SK-N-SH (cell line): ENCODE results near the gene PARP12. TPM values are rescaled to one million over a fixed set of nuclear protein-coding genes. Genes with fewer than 3 reads are reported as not detected.

ENCODE experiments used
- CHD2 ChIP-seq: fragments of 150-350 bp; IDR thresholded peaks from 2 replicates; pipeline ENCODE4 v1.6.1; 2018; ENCODE audit warnings: low read length; ENCODE audit not compliant: partially characterized antibody
- EP300 ChIP-seq, 2 experiments: IDR thresholded peaks; 2 replicates each; pipeline versions ENCODE4 v1.4.0 to v1.6.1; 2012; ENCODE audit warnings: borderline replicate concordance in 1 of 2, low read depth in 1 of 2, low read length in 1 of 2
- EZH2phosphoT487 ChIP-seq: fragments of 200-600 bp; sonication (generic); IDR thresholded peaks from 2 replicates; pipeline ENCODE4 v1.6.1; 2017; ENCODE audit warnings: low read depth, mixed run types, mild to moderate bottlenecking, antibody characterized with exemption, moderate library complexity, borderline replicate concordance
- FOXJ3 ChIP-seq: sonication (generic); formaldehyde crosslinking; IDR thresholded peaks from 2 replicates; pipeline ENCODE4 v1.5.1; 2020; ENCODE audit warnings: mild to moderate bottlenecking, missing genetic modification reagents
- FOXM1 ChIP-seq: IDR thresholded peaks from 2 replicates; pipeline ENCODE4 v1.4.0; 2012; ENCODE audit warnings: low read depth, mild to moderate bottlenecking
- GABPA ChIP-seq: IDR thresholded peaks from 2 replicates; pipeline ENCODE4 v1.4.0; 2012; ENCODE audit warnings: low read depth, mild to moderate bottlenecking
- MEF2A ChIP-seq: IDR thresholded peaks from 2 replicates; pipeline ENCODE4 v1.4.0; 2012; ENCODE audit warnings: low read depth, borderline replicate concordance
- RAD21 ChIP-seq: IDR thresholded peaks from 2 replicates; pipeline ENCODE4 v1.6.1; 2012; ENCODE audit warnings: mild to moderate bottlenecking, low read length
- RCOR1 ChIP-seq: fragments of 150-350 bp; IDR thresholded peaks from 2 replicates; pipeline ENCODE4 v1.6.1; 2017; ENCODE audit warnings: antibody characterized with exemption, low read length
- RFX5 ChIP-seq: IDR thresholded peaks from 2 replicates; pipeline ENCODE4 v1.6.1; 2012; ENCODE audit warnings: mild to moderate bottlenecking, improper control_type of control experiment, low read length
- RXRA ChIP-seq: IDR thresholded peaks from 2 replicates; pipeline ENCODE4 v1.4.0; 2012; ENCODE audit warnings: low read depth, mild to moderate bottlenecking, borderline replicate concordance
- SIN3A ChIP-seq: IDR thresholded peaks from 2 replicates; pipeline ENCODE4 v1.6.1; 2012; ENCODE audit warnings: low read depth, mild to moderate bottlenecking, low read length, moderate library complexity, borderline replicate concordance
- SMC3 ChIP-seq: IDR thresholded peaks from 2 replicates; pipeline ENCODE4 v1.6.1; 2012; ENCODE audit warnings: low read depth, low read length, improper control_type of control experiment
- TAF1 ChIP-seq: IDR thresholded peaks from 2 replicates; pipeline ENCODE4 v1.6.1; 2012; ENCODE audit warnings: low read depth, mild to moderate bottlenecking, low read length, moderate library complexity, borderline replicate concordance
- TCF12 ChIP-seq: IDR thresholded peaks from 2 replicates; pipeline ENCODE4 v1.4.0; 2012
- TEAD4 ChIP-seq: IDR thresholded peaks from 2 replicates; pipeline ENCODE4 v1.4.0; 2012; ENCODE audit warnings: mild to moderate bottlenecking, borderline replicate concordance; ENCODE audit not compliant: insufficient read depth
- YY1 ChIP-seq: IDR thresholded peaks from 2 replicates; pipeline ENCODE4 v1.4.0; 2012; ENCODE audit warnings: low read depth, mild to moderate bottlenecking
- polyA plus RNA-seq, 3 experiments: library from polyadenylated mRNA; depleted of rRNA; stranded (reverse); fragments of >200 nt; gene quantifications; 2 replicates each; pipeline ENCODE4 v1.2.3, GENCODE V29; 2012
- TF ChIP-seq, protein P1 (sequence below): IDR thresholded peaks from 2 replicates; pipeline ENCODE4 v1.6.1; 2012; ENCODE audit warnings: mild to moderate bottlenecking, low read depth, low read length, moderate library complexity
- TF ChIP-seq, protein P2 (sequence below): fragments of 150-350 bp; IDR thresholded peaks from 2 replicates; pipeline ENCODE4 v1.6.1; 2017; ENCODE audit warnings: antibody characterized with exemption, low read length, low read depth, borderline replicate concordance
- TF ChIP-seq, protein P3 (sequence below): IDR thresholded peaks from 2 replicates; pipeline ENCODE4 v1.4.0; 2012; ENCODE audit warnings: low read depth
- TF ChIP-seq, protein P4 (sequence below): IDR thresholded peaks from 2 replicates; pipeline ENCODE4; 2012
- TF ChIP-seq, protein P5 (sequence below): fragments of 150-350 bp; IDR thresholded peaks from 2 replicates; pipeline ENCODE4 v1.6.1; 2016; ENCODE audit warnings: mild to moderate bottlenecking, low read depth, low read length
- TF ChIP-seq, protein P6 (sequence below): IDR thresholded peaks from 2 replicates; pipeline ENCODE4 v1.4.0; 2012; ENCODE audit warnings: low read depth, borderline replicate concordance

Gene PARP12
- polyA plus RNA-seq, 1 of the 3 experiments (the other 2 are of a cell fraction), result 17.7 TPM

DNA sequence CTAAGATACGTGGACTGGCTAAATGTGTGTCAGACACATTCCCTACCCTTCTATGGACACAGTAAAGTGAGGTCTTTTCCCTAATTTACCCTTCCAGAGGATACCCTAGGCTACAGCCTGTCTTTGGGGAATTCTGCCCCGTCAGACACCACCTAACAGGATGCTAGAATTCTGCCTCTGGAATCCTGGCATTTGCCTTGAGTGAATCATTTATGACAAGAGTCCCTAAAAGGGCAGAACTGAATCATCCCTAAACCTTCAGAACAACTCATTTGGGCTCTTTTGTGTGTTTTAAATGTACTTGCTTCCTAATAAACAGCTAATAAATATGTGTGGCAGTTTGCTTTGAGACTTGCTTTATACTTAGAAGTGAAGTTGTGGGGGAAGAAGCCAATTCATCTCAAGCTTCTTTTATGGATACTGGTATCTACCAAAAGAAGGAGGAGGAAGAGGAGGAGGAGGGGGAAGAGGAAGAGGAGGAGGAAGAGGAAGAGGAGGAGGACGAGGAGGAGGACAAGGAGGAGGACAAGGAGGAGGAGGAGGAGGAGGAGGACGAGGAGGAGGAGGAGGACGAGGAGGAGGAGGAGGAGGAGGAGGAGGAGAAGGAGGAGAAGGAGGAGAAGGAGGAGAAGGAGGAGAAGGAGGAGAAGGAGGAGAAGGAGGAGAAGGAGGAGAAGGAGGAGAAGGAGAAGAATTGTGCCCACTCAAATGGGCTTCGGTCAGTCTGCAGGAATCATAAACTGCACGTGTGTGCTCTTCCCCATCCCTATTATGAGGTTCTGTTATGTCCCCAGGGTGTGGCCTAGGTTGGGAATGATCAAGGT is 27.1 kb downstream of the PARP12 start (continued):
- TF ChIP-seq, protein P1, sequence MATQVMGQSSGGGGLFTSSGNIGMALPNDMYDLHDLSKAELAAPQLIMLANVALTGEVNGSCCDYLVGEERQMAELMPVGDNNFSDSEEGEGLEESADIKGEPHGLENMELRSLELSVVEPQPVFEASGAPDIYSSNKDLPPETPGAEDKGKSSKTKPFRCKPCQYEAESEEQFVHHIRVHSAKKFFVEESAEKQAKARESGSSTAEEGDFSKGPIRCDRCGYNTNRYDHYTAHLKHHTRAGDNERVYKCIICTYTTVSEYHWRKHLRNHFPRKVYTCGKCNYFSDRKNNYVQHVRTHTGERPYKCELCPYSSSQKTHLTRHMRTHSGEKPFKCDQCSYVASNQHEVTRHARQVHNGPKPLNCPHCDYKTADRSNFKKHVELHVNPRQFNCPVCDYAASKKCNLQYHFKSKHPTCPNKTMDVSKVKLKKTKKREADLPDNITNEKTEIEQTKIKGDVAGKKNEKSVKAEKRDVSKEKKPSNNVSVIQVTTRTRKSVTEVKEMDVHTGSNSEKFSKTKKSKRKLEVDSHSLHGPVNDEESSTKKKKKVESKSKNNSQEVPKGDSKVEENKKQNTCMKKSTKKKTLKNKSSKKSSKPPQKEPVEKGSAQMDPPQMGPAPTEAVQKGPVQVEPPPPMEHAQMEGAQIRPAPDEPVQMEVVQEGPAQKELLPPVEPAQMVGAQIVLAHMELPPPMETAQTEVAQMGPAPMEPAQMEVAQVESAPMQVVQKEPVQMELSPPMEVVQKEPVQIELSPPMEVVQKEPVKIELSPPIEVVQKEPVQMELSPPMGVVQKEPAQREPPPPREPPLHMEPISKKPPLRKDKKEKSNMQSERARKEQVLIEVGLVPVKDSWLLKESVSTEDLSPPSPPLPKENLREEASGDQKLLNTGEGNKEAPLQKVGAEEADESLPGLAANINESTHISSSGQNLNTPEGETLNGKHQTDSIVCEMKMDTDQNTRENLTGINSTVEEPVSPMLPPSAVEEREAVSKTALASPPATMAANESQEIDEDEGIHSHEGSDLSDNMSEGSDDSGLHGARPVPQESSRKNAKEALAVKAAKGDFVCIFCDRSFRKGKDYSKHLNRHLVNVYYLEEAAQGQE, result 0 out of 2 replicates have a peak, but pooled peaks have one; percentile 12
- no peak for TF ChIP-seq SIN3A
- TF ChIP-seq RXRA, result no peak
- TF ChIP-seq, protein P2, sequence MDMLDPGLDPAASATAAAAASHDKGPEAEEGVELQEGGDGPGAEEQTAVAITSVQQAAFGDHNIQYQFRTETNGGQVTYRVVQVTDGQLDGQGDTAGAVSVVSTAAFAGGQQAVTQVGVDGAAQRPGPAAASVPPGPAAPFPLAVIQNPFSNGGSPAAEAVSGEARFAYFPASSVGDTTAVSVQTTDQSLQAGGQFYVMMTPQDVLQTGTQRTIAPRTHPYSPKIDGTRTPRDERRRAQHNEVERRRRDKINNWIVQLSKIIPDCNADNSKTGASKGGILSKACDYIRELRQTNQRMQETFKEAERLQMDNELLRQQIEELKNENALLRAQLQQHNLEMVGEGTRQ, result no peak
- TF ChIP-seq EP300 (IDR thresholded peaks at IDR 0.05; ENCODE audit: borderline replicate concordance in 1 of 2, low read depth in 1 of 2, low read length in 1 of 2), result peak in 1 of 2 experiments; percentile 54; a peak in 1 of 4 replicates
- TF ChIP-seq RAD21, result no peak
- no peak for TF ChIP-seq GABPA
- 0 out of 2 replicates have a peak, but pooled peaks have one; percentile 60 for TF ChIP-seq RFX5
- TF ChIP-seq, protein P3, sequence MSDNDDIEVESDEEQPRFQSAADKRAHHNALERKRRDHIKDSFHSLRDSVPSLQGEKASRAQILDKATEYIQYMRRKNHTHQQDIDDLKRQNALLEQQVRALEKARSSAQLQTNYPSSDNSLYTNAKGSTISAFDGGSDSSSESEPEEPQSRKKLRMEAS, result no peak
- TF ChIP-seq SMC3, result no peak
- TF ChIP-seq RCOR1, result no peak
- TF ChIP-seq, protein P4, sequence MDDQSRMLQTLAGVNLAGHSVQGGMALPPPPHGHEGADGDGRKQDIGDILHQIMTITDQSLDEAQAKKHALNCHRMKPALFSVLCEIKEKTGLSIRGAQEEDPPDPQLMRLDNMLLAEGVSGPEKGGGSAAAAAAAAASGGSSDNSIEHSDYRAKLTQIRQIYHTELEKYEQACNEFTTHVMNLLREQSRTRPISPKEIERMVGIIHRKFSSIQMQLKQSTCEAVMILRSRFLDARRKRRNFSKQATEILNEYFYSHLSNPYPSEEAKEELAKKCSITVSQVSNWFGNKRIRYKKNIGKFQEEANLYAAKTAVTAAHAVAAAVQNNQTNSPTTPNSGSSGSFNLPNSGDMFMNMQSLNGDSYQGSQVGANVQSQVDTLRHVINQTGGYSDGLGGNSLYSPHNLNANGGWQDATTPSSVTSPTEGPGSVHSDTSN, result peak; percentile 73
- no peak for TF ChIP-seq EZH2phosphoT487
- TF ChIP-seq, protein P5, sequence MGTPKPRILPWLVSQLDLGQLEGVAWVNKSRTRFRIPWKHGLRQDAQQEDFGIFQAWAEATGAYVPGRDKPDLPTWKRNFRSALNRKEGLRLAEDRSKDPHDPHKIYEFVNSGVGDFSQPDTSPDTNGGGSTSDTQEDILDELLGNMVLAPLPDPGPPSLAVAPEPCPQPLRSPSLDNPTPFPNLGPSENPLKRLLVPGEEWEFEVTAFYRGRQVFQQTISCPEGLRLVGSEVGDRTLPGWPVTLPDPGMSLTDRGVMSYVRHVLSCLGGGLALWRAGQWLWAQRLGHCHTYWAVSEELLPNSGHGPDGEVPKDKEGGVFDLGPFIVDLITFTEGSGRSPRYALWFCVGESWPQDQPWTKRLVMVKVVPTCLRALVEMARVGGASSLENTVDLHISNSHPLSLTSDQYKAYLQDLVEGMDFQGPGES, result no peak
- TF ChIP-seq FOXJ3 (CRISPR knock-in tag), result no peak
- peak; percentile 65 for TF ChIP-seq TCF12
- no peak for TF ChIP-seq YY1
- TF ChIP-seq CHD2, result no peak
- TF ChIP-seq, protein P6, sequence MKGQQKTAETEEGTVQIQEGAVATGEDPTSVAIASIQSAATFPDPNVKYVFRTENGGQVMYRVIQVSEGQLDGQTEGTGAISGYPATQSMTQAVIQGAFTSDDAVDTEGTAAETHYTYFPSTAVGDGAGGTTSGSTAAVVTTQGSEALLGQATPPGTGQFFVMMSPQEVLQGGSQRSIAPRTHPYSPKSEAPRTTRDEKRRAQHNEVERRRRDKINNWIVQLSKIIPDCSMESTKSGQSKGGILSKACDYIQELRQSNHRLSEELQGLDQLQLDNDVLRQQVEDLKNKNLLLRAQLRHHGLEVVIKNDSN, result no peak
- TF ChIP-seq FOXM1, result 0 out of 2 replicates have a peak, but pooled peaks have one; percentile 1
- TF ChIP-seq TEAD4, result peak; percentile 66; the same call in 1 of the 2 replicates
- TF ChIP-seq MEF2A, result no peak
- TF ChIP-seq TAF1, result no peak
- TF ChIP-seq, all 33 proteins: peak for 10
